Hepatic stellate cell (primary cell): ENCODE measurements around the gene KLHL26.
"Not testable (repeated sequence)": the region's sequence is repeated elsewhere in the genome, so short reads cannot be mapped to it uniquely, and the experiment has no call there.

Experiments used
- DNase-seq: peaks from one replicate; pipeline ENCODE4 v3.0.0; 2011; ENCODE audit warnings: low spot score

The KLHL26 gene

GRCh38 chr19:18665771-18666202 is 29.0 kb downstream of the KLHL26 start:
- DNase-seq, result no peak

- no peak for DNase-seq
Measured at GRCh38 chr19:18666317-18666716, 29.5 kb downstream of the KLHL26 start.

GRCh38 chr19:18666784-18667183 is 30.0 kb downstream of the KLHL26 start:
- DNase-seq, result no peak

GRCh38 chr19:18667531-18668251 is 30.9 kb downstream of the KLHL26 start:
- no peak for DNase-seq

GRCh38 chr19:18668252-18668631 is 31.4 kb downstream of the KLHL26 start:
- no peak for DNase-seq

GRCh38 chr19:18668744-18669523 is 32.1 kb downstream of the KLHL26 start:
- no peak for DNase-seq

GRCh38 chr19:18669524-18669817 is 32.6 kb downstream of the KLHL26 start:
- DNase-seq, result no peak

GRCh38 chr19:18669883-18670282 is 33.1 kb downstream of the KLHL26 start:
- DNase-seq, result no peak

- no peak for DNase-seq
Measured at GRCh38 chr19:18670312-18670711, 33.5 kb downstream of the KLHL26 start.

GRCh38 chr19:18671303-18672043 is 34.6 kb downstream of the KLHL26 start:
- DNase-seq, result no peak

- DNase-seq, result no peak
Measured at GRCh38 chr19:18672044-18672451, 35.2 kb downstream of the KLHL26 start.

- no peak for DNase-seq
Measured at GRCh38 chr19:18672606-18673337, 35.9 kb downstream of the KLHL26 start.

GRCh38 chr19:18674616-18675015 is 37.8 kb downstream of the KLHL26 start:
- no peak for DNase-seq

GRCh38 chr19:18675779-18676178 is 39.0 kb downstream of the KLHL26 start:
- no peak for DNase-seq

- no peak for DNase-seq
Measured at GRCh38 chr19:18676692-18677091, 39.9 kb downstream of the KLHL26 start.

GRCh38 chr19:18677156-18677555 is 40.3 kb downstream of the KLHL26 start:
- DNase-seq, result no peak

- not testable (repeated sequence) for DNase-seq
Measured at GRCh38 chr19:18680148-18680547, 43.3 kb downstream of the KLHL26 start.

- no peak for DNase-seq
Measured at GRCh38 chr19:18682807-18683108, 45.9 kb downstream of the KLHL26 start.

- peak; percentile 100 for DNase-seq
Measured at GRCh38 chr19:18683109-18683957, 46.5 kb downstream of the KLHL26 start, which contains the start of gene CRTC1. Gene CRTC1, plus strand, starts transcription at chr19:18683680. Its CDS starts 23 bp downstream, at chr19:18683703.

GRCh38 chr19:18683958-18684641 is 47.3 kb downstream of the KLHL26 start:
- DNase-seq, result no peak

- no peak for DNase-seq
Measured at GRCh38 chr19:18684642-18684993, 47.8 kb downstream of the KLHL26 start.
